ENCODE results near the gene RTN4IP1.

RTN4IP1 gene

GRCh38 chr6:106527979-106528378 lies 101.3 kb downstream of the RTN4IP1 start:
- no peak overlapping the region for H3K4me3 ChIP-seq (ENCODE audit: low read depth, low read length)
- no peaks in the 10 kb centered on the region for H3K27me3 ChIP-seq (ENCODE audit: insufficient read depth, low read length)
- no peak overlapping the region for H2AK5ac ChIP-seq (ENCODE audit: low read length)
- H2BK5ac ChIP-seq (ENCODE audit: low read depth, low read length, poor library complexity) = no peak overlapping the region
- H3K14ac ChIP-seq (ENCODE audit: low read length) = no peak overlapping the region
- no peak overlapping the region for H3K9ac ChIP-seq (ENCODE audit: low read length)
- H2BK120ac ChIP-seq (ENCODE audit: insufficient read depth, low read length, poor library complexity) = no peak overlapping the region
- H3K9me3 ChIP-seq (ENCODE audit: insufficient read depth, low read depth, low read length) = no peaks in the 10 kb centered on the region
- no peak overlapping the region for H3K4me2 ChIP-seq (ENCODE audit: low read length)
- no peak overlapping the region for H3K23ac ChIP-seq (ENCODE audit: low read length)
- H4K8ac ChIP-seq (ENCODE audit: low read depth, low read length) = no peak overlapping the region
- WGBS (ENCODE audit: extremely low coverage, insufficient coverage, insufficient read length) = no CpG with 5 or more reads among the region's 3 CpGs
- H3K36me3 ChIP-seq (ENCODE audit: control insufficient read depth in 1 of 2, insufficient read depth in 2 of 2, low read length in 2 of 2) = no peaks in the 10 kb centered on the region
- H3K18ac ChIP-seq (ENCODE audit: low read length) = no peak overlapping the region
- no peak overlapping the region for H3K27ac ChIP-seq (ENCODE audit: low read depth, low read length)
- H3K79me2 ChIP-seq (ENCODE audit: control insufficient read depth, insufficient read depth, low read length, poor library complexity) = no peaks in the 10 kb centered on the region
- peaks cover 0 to under 1% of the 10 kb centered on the region in 2 experiments for H3K4me1 ChIP-seq (ENCODE audit: control insufficient read depth in 1 of 2, insufficient read depth in 2 of 2, low read length in 2 of 2)
- no peak overlapping the region for H2AFZ ChIP-seq (ENCODE audit: insufficient read depth, low read length, poor library complexity)
- DNase-seq = no peak
- H3K4ac ChIP-seq (ENCODE audit: low read depth, low read length) = no peak overlapping the region
- H3K79me1 ChIP-seq (ENCODE audit: low read length) = no peaks in the 10 kb centered on the region
- no peak overlapping the region for H2BK12ac ChIP-seq (ENCODE audit: low read length)
- no peak overlapping the region for H4K91ac ChIP-seq (ENCODE audit: low read depth, low read length)
- no peak overlapping the region for H4K12ac ChIP-seq (ENCODE audit: low read depth, low read length)

- Histone ChIP-seq H3K9ac (ENCODE audit: low read length) (no peak overlapping the region), H3K18ac (ENCODE audit: low read length) (no peak overlapping the region), H3K79me1 (ENCODE audit: low read length) (no peaks in the 10 kb centered on the region), H3K4me2 (ENCODE audit: low read length) (no peak overlapping the region), H3K9me3 (ENCODE audit: insufficient read depth, low read depth, low read length) (no peaks in the 10 kb centered on the region), H3K27me3 (ENCODE audit: insufficient read depth, low read length) (no peaks in the 10 kb centered on the region), H3K79me2 (ENCODE audit: control insufficient read depth, insufficient read depth, low read length, poor library complexity) (no peaks in the 10 kb centered on the region), H4K8ac (ENCODE audit: low read depth, low read length) (no peak overlapping the region), H3K23ac (ENCODE audit: low read length) (no peak overlapping the region), H3K4ac (ENCODE audit: low read depth, low read length) (no peak overlapping the region), H4K12ac (ENCODE audit: low read depth, low read length) (no peak overlapping the region), H2BK12ac (ENCODE audit: low read length) (no peak overlapping the region), H3K4me3 (ENCODE audit: low read depth, low read length) (no peak overlapping the region), H3K27ac (ENCODE audit: low read depth, low read length) (no peak overlapping the region), H2AK5ac (ENCODE audit: low read length) (no peak overlapping the region), H2BK5ac (ENCODE audit: low read depth, low read length, poor library complexity) (no peak overlapping the region), H3K36me3 (ENCODE audit: control insufficient read depth in 1 of 2, insufficient read depth in 2 of 2, low read length in 2 of 2) (no peaks in the 10 kb centered on the region), H3K14ac (ENCODE audit: low read length) (no peak overlapping the region), H3K4me1 (ENCODE audit: control insufficient read depth in 1 of 2, insufficient read depth in 2 of 2, low read length in 2 of 2) (no peaks in the 10 kb centered on the region), H2AFZ (ENCODE audit: insufficient read depth, low read length, poor library complexity) (no peak overlapping the region), H4K91ac (ENCODE audit: low read depth, low read length) (no peak overlapping the region), H2BK120ac (ENCODE audit: insufficient read depth, low read length, poor library complexity) (no peak overlapping the region)
- no CpG with 5 or more reads among the region's 2 CpGs for WGBS (ENCODE audit: extremely low coverage, insufficient coverage, insufficient read length)
- no peak for DNase-seq
Observed at GRCh38 chr6:106527117-106527516, 102.2 kb downstream of the RTN4IP1 start.

- Histone ChIP-seq H2BK120ac (ENCODE audit: insufficient read depth, low read length, poor library complexity) (no peak overlapping the region), H2BK12ac (ENCODE audit: low read length) (no peak overlapping the region), H3K79me2 (ENCODE audit: control insufficient read depth, insufficient read depth, low read length, poor library complexity) (no peaks in the 10 kb centered on the region), H3K27me3 (ENCODE audit: insufficient read depth, low read length) (no peaks in the 10 kb centered on the region), H3K79me1 (ENCODE audit: low read length) (no peaks in the 10 kb centered on the region), H3K14ac (ENCODE audit: low read length) (no peak overlapping the region), H3K9ac (ENCODE audit: low read length) (no peak overlapping the region), H4K12ac (ENCODE audit: low read depth, low read length) (no peak overlapping the region), H3K36me3 (ENCODE audit: control insufficient read depth in 1 of 2, insufficient read depth in 2 of 2, low read length in 2 of 2) (no peaks in the 10 kb centered on the region), H4K8ac (ENCODE audit: low read depth, low read length) (no peak overlapping the region), H3K27ac (ENCODE audit: low read depth, low read length) (no peak overlapping the region), H3K4me2 (ENCODE audit: low read length) (no peak overlapping the region), H3K4me3 (ENCODE audit: low read depth, low read length) (no peak overlapping the region), H3K23ac (ENCODE audit: low read length) (no peak overlapping the region), H4K91ac (ENCODE audit: low read depth, low read length) (no peak overlapping the region), H3K4me1 (ENCODE audit: control insufficient read depth in 1 of 2, insufficient read depth in 2 of 2, low read length in 2 of 2) (no peaks in the 10 kb centered on the region), H2AFZ (ENCODE audit: insufficient read depth, low read length, poor library complexity) (no peak overlapping the region), H3K9me3 (ENCODE audit: insufficient read depth, low read depth, low read length) (no peaks in the 10 kb centered on the region), H3K18ac (ENCODE audit: low read length) (no peak overlapping the region), H2AK5ac (ENCODE audit: low read length) (no peak overlapping the region), H3K4ac (ENCODE audit: low read depth, low read length) (no peak overlapping the region), H2BK5ac (ENCODE audit: low read depth, low read length, poor library complexity) (no peak overlapping the region)
- no CpG with 5 or more reads among the region's 1 CpG for WGBS (ENCODE audit: extremely low coverage, insufficient coverage, insufficient read length)
- DNase-seq = no peak
Observed at GRCh38 chr6:106525882-106526275, 103.4 kb downstream of the RTN4IP1 start.

GRCh38 chr6:106525107-106525881 lies 104.0 kb downstream of the RTN4IP1 start:
- no peak overlapping the region for H4K91ac ChIP-seq (ENCODE audit: low read depth, low read length)
- H3K9ac ChIP-seq (ENCODE audit: low read length) = no peak overlapping the region
- H3K36me3 ChIP-seq (ENCODE audit: control insufficient read depth in 1 of 2, insufficient read depth in 2 of 2, low read length in 2 of 2) = no peaks in the 10 kb centered on the region
- H3K4me3 ChIP-seq (ENCODE audit: low read depth, low read length) = no peak overlapping the region
- no peaks in the 10 kb centered on the region for H3K79me2 ChIP-seq (ENCODE audit: control insufficient read depth, insufficient read depth, low read length, poor library complexity)
- H2BK120ac ChIP-seq (ENCODE audit: insufficient read depth, low read length, poor library complexity) = no peak overlapping the region
- WGBS (ENCODE audit: extremely low coverage, insufficient coverage, insufficient read length) = no CpG with 5 or more reads among the region's 7 CpGs
- H3K14ac ChIP-seq (ENCODE audit: low read length) = no peak overlapping the region
- H3K18ac ChIP-seq (ENCODE audit: low read length) = no peak overlapping the region
- H2AFZ ChIP-seq (ENCODE audit: insufficient read depth, low read length, poor library complexity) = no peak overlapping the region
- no peaks in the 10 kb centered on the region for H3K79me1 ChIP-seq (ENCODE audit: low read length)
- no peaks in the 10 kb centered on the region for H3K4me1 ChIP-seq (ENCODE audit: control insufficient read depth in 1 of 2, insufficient read depth in 2 of 2, low read length in 2 of 2)
- H3K27me3 ChIP-seq (ENCODE audit: insufficient read depth, low read length) = no peaks in the 10 kb centered on the region
- H3K23ac ChIP-seq (ENCODE audit: low read length) = no peak overlapping the region
- H4K12ac ChIP-seq (ENCODE audit: low read depth, low read length) = no peak overlapping the region
- H2AK5ac ChIP-seq (ENCODE audit: low read length) = no peak overlapping the region
- no peak overlapping the region for H3K27ac ChIP-seq (ENCODE audit: low read depth, low read length)
- no peak overlapping the region for H2BK5ac ChIP-seq (ENCODE audit: low read depth, low read length, poor library complexity)
- no peak for DNase-seq
- H2BK12ac ChIP-seq (ENCODE audit: low read length) = no peak overlapping the region
- H3K9me3 ChIP-seq (ENCODE audit: insufficient read depth, low read depth, low read length) = no peaks in the 10 kb centered on the region
- H3K4me2 ChIP-seq (ENCODE audit: low read length) = no peak overlapping the region
- no peak overlapping the region for H4K8ac ChIP-seq (ENCODE audit: low read depth, low read length)
- no peak overlapping the region for H3K4ac ChIP-seq (ENCODE audit: low read depth, low read length)
